Ishikawa (cell line): ENCODE results near the gene DSP.

ENCODE experiments used
- CEBPB ChIP-seq: IDR thresholded peaks from 2 replicates; pipeline ENCODE4 v1.6.1; 2012
- CREB1 ChIP-seq: IDR thresholded peaks from 2 replicates; pipeline ENCODE4 v1.6.1; 2012; ENCODE audit warnings: low read depth
- EGR1 ChIP-seq: IDR thresholded peaks from 2 replicates; pipeline ENCODE4 v1.6.1; 2012
- EP300 ChIP-seq: IDR thresholded peaks from 2 replicates; pipeline ENCODE4 v1.6.1; 2012; ENCODE audit warnings: borderline replicate concordance
- FOXM1 ChIP-seq: IDR thresholded peaks from 2 replicates; pipeline ENCODE4 v1.6.1; 2012; ENCODE audit warnings: low read depth, borderline replicate concordance
- MAX ChIP-seq: IDR thresholded peaks from 2 replicates; pipeline ENCODE4 v1.6.1; 2012
- NFIC ChIP-seq: IDR thresholded peaks from 2 replicates; pipeline ENCODE4 v1.6.1; 2012
- RAD21 ChIP-seq: IDR thresholded peaks from 2 replicates; pipeline ENCODE4 v1.6.1; 2012; ENCODE audit warnings: low read depth
- TAF1 ChIP-seq: IDR thresholded peaks from 2 replicates; pipeline ENCODE4 v1.6.1; 2012; ENCODE audit warnings: low read depth, mild to moderate bottlenecking
- TCF12 ChIP-seq: IDR thresholded peaks from 2 replicates; pipeline ENCODE4 v1.6.1; 2012; ENCODE audit warnings: low read depth
- TEAD4 ChIP-seq: IDR thresholded peaks from 2 replicates; pipeline ENCODE4 v1.6.1; 2012
- YY1 ChIP-seq: IDR thresholded peaks from 2 replicates; pipeline ENCODE4 v1.6.1; 2012; ENCODE audit warnings: low read depth
- ZBTB7A ChIP-seq: IDR thresholded peaks from 2 replicates; pipeline ENCODE4 v1.6.1; 2012; ENCODE audit warnings: low read depth
- TF ChIP-seq, protein P1 (sequence below): IDR thresholded peaks from 2 replicates; pipeline ENCODE4 v1.6.1; 2012
- TF ChIP-seq, protein P2 (sequence below): IDR thresholded peaks from 2 replicates; pipeline ENCODE4 v1.6.1; 2012; ENCODE audit warnings: low read depth, mild to moderate bottlenecking

The DSP gene

DNA sequence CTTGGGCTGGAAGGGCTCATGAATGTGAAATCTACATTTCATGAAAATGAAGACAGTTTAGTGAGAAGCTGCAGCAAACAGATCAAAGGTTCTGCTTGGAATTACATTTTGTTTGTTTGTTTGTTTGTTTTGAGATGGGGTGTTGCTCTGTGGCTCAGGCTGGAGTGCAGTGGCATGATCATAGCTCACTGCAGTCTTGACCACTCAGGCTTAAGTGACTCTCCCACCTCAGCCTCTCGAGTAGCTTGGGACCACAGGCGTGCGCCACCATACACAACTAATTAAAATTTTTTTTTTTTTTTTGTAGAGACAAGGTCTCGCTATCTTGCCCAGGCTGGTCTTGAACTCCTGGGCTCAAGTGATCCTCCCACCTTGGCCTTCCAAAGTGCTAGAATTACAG, 5.8 kb downstream of the DSP start:
- TF ChIP-seq NFIC (no peak), TEAD4 (no peak), EGR1 (no peak), YY1 (no peak), MAX (no peak), CREB1 (no peak), EP300 (no peak), RAD21 (no peak), TCF12 (no peak), TAF1 (no peak), CEBPB (no peak), ZBTB7A (no peak), FOXM1 (no peak)
- TF ChIP-seq, protein P1, sequence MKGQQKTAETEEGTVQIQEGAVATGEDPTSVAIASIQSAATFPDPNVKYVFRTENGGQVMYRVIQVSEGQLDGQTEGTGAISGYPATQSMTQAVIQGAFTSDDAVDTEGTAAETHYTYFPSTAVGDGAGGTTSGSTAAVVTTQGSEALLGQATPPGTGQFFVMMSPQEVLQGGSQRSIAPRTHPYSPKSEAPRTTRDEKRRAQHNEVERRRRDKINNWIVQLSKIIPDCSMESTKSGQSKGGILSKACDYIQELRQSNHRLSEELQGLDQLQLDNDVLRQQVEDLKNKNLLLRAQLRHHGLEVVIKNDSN, result no peak
- TF ChIP-seq, protein P2, sequence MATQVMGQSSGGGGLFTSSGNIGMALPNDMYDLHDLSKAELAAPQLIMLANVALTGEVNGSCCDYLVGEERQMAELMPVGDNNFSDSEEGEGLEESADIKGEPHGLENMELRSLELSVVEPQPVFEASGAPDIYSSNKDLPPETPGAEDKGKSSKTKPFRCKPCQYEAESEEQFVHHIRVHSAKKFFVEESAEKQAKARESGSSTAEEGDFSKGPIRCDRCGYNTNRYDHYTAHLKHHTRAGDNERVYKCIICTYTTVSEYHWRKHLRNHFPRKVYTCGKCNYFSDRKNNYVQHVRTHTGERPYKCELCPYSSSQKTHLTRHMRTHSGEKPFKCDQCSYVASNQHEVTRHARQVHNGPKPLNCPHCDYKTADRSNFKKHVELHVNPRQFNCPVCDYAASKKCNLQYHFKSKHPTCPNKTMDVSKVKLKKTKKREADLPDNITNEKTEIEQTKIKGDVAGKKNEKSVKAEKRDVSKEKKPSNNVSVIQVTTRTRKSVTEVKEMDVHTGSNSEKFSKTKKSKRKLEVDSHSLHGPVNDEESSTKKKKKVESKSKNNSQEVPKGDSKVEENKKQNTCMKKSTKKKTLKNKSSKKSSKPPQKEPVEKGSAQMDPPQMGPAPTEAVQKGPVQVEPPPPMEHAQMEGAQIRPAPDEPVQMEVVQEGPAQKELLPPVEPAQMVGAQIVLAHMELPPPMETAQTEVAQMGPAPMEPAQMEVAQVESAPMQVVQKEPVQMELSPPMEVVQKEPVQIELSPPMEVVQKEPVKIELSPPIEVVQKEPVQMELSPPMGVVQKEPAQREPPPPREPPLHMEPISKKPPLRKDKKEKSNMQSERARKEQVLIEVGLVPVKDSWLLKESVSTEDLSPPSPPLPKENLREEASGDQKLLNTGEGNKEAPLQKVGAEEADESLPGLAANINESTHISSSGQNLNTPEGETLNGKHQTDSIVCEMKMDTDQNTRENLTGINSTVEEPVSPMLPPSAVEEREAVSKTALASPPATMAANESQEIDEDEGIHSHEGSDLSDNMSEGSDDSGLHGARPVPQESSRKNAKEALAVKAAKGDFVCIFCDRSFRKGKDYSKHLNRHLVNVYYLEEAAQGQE, result no peak

DNA sequence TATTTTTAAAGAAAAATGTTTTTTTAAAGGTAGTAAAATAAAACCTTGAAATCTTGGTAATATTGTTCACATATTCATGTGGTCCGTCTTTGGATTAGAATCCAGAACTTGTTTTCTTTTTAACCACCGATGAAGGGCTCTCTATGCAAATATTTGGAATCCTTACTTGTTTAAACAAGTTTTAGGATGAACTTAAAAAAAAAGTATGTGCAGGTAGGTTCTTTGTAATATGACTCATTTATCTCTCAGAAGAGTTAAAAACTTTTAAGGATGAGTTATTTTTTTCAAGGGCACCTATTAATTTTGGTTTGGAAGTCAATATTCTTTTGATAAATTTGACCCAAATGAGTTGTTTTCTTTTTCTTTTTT, 8.9 kb downstream of the DSP start:
- TF ChIP-seq FOXM1 (no peak), MAX (no peak), EGR1 (no peak), EP300 (no peak), ZBTB7A (no peak), TCF12 (no peak), RAD21 (no peak), YY1 (no peak)
- TF ChIP-seq, protein P2, result no peak
- TF ChIP-seq, protein P1, result no peak

GRCh38 chr6:7554533-7555275, 13.2 kb downstream of the DSP start:
- TF ChIP-seq NFIC (no peak), CREB1 (no peak), TEAD4 (no peak), EP300 (no peak), EGR1 (no peak), MAX (no peak)
- TF ChIP-seq, protein P2, result no peak

- TF ChIP-seq TEAD4 (no peak), FOXM1 (no peak), NFIC (no peak), EP300 (no peak), EGR1 (no peak), TAF1 (no peak), YY1 (no peak), CEBPB (no peak), RAD21 (no peak), TCF12 (no peak), ZBTB7A (no peak), CREB1 (no peak)
- TF ChIP-seq, protein P2, result no peak
- TF ChIP-seq, protein P1, result no peak
Observed at GRCh38 chr6:7555671-7556070, 14.2 kb downstream of the DSP start.
